ENCODE data around the gene PARD3.

PARD3 gene

GRCh38 chr10:34627331-34627730 lies 187.8 kb downstream of the PARD3 start:
- Histone ChIP-seq H3K9me3 (ENCODE audit: control extremely low read depth in 1 of 5, control insufficient read depth in 4 of 5, insufficient read depth in 2 of 5, low read depth in 1 of 5, low read length in 4 of 5) (no peaks in the 10 kb centered on the region), H3K4me3 (ENCODE audit: control insufficient read depth in 1 of 7, extremely low read depth in 1 of 7, insufficient read depth in 4 of 7, low read depth in 2 of 7, low read length in 6 of 7) (no peak overlapping the region), H3K4me1 (ENCODE audit: control extremely low read depth in 1 of 4, control insufficient read depth in 4 of 4, insufficient read depth in 4 of 4, low read length in 3 of 4) (no peaks in the 10 kb centered on the region), H3K36me3 (ENCODE audit: control insufficient read depth in 4 of 4, insufficient read depth in 4 of 4, low read length in 3 of 4) (no peaks in the 10 kb centered on the region), H3K27me3 (replicated peaks in 2 of 5; ENCODE audit: control insufficient read depth in 4 of 5, insufficient read depth in 5 of 5, low read length in 4 of 5) (no peaks in the 10 kb centered on the region), H3K27ac (ENCODE audit: insufficient read depth in 1 of 2, low read depth in 1 of 2, low read length in 2 of 2, poor library complexity in 1 of 2, severe bottlenecking in 2 of 2) (no peak overlapping the region)
- CTCF ChIA-PET = no interaction called here
- POLR2A ChIA-PET = no interaction called here
- DNase-seq = peak in 1 of 3 donors; percentile 11
- WGBS (ENCODE audit: insufficient coverage) = 91% methylated on average over 5 of the region's 6 CpGs

GRCh38 chr10:34626158-34626880 lies 188.8 kb downstream of the PARD3 start:
- 87% methylated on average over 3 of the region's 3 CpGs for WGBS (ENCODE audit: insufficient coverage)
- no peak overlapping the region for H3K4me3 ChIP-seq (ENCODE audit: control insufficient read depth in 1 of 7, extremely low read depth in 1 of 7, insufficient read depth in 4 of 7, low read depth in 2 of 7, low read length in 6 of 7)
- H3K9me3 ChIP-seq (ENCODE audit: control extremely low read depth in 1 of 5, control insufficient read depth in 4 of 5, insufficient read depth in 2 of 5, low read depth in 1 of 5, low read length in 4 of 5) = no peaks in the 10 kb centered on the region
- POLR2A ChIA-PET = no interaction called here
- H3K27me3 ChIP-seq (replicated peaks in 2 of 5; ENCODE audit: control insufficient read depth in 4 of 5, insufficient read depth in 5 of 5, low read length in 4 of 5) = no peaks in the 10 kb centered on the region
- H3K4me1 ChIP-seq (ENCODE audit: control extremely low read depth in 1 of 4, control insufficient read depth in 4 of 4, insufficient read depth in 4 of 4, low read length in 3 of 4) = no peaks in the 10 kb centered on the region
- H3K27ac ChIP-seq (ENCODE audit: insufficient read depth in 1 of 2, low read depth in 1 of 2, low read length in 2 of 2, poor library complexity in 1 of 2, severe bottlenecking in 2 of 2) = no peak overlapping the region
- H3K36me3 ChIP-seq (ENCODE audit: control insufficient read depth in 4 of 4, insufficient read depth in 4 of 4, low read length in 3 of 4) = no peaks in the 10 kb centered on the region
- CTCF ChIA-PET = no interaction called here
- DNase-seq = no peak

GRCh38 chr10:34624323-34625153 lies 190.6 kb downstream of the PARD3 start:
- WGBS (ENCODE audit: insufficient coverage) = 92% methylated on average over 12 of the region's 12 CpGs
- Histone ChIP-seq H3K4me1 (ENCODE audit: control extremely low read depth in 1 of 4, control insufficient read depth in 4 of 4, insufficient read depth in 4 of 4, low read length in 3 of 4) (no peaks in the 10 kb centered on the region), H3K27ac (ENCODE audit: insufficient read depth in 1 of 2, low read depth in 1 of 2, low read length in 2 of 2, poor library complexity in 1 of 2, severe bottlenecking in 2 of 2) (no peak overlapping the region), H3K4me3 (ENCODE audit: control insufficient read depth in 1 of 7, extremely low read depth in 1 of 7, insufficient read depth in 4 of 7, low read depth in 2 of 7, low read length in 6 of 7) (no peak overlapping the region), H3K36me3 (ENCODE audit: control insufficient read depth in 4 of 4, insufficient read depth in 4 of 4, low read length in 3 of 4) (no peaks in the 10 kb centered on the region), H3K9me3 (ENCODE audit: control extremely low read depth in 1 of 5, control insufficient read depth in 4 of 5, insufficient read depth in 2 of 5, low read depth in 1 of 5, low read length in 4 of 5) (no peaks in the 10 kb centered on the region), H3K27me3 (replicated peaks in 2 of 5; ENCODE audit: control insufficient read depth in 4 of 5, insufficient read depth in 5 of 5, low read length in 4 of 5) (no peaks in the 10 kb centered on the region)
- CTCF ChIA-PET = interaction anchor here (1.6 kb wide), 1 partner anchor 14 kb away, joined by 6 read pairs; no protein-coding TSS in a partner anchor
- POLR2A ChIA-PET = no interaction called here
- no peak for DNase-seq

GRCh38 chr10:34622945-34623344 lies 192.2 kb downstream of the PARD3 start:
- Histone ChIP-seq H3K27ac (ENCODE audit: insufficient read depth in 1 of 2, low read depth in 1 of 2, low read length in 2 of 2, poor library complexity in 1 of 2, severe bottlenecking in 2 of 2) (no peak overlapping the region), H3K4me1 (ENCODE audit: control extremely low read depth in 1 of 4, control insufficient read depth in 4 of 4, insufficient read depth in 4 of 4, low read length in 3 of 4) (no peaks in the 10 kb centered on the region), H3K4me3 (ENCODE audit: control insufficient read depth in 1 of 7, extremely low read depth in 1 of 7, insufficient read depth in 4 of 7, low read depth in 2 of 7, low read length in 6 of 7) (no peak overlapping the region), H3K9me3 (ENCODE audit: control extremely low read depth in 1 of 5, control insufficient read depth in 4 of 5, insufficient read depth in 2 of 5, low read depth in 1 of 5, low read length in 4 of 5) (no peaks in the 10 kb centered on the region), H3K36me3 (ENCODE audit: control insufficient read depth in 4 of 4, insufficient read depth in 4 of 4, low read length in 3 of 4) (no peaks in the 10 kb centered on the region), H3K27me3 (replicated peaks in 2 of 5; ENCODE audit: control insufficient read depth in 4 of 5, insufficient read depth in 5 of 5, low read length in 4 of 5) (no peaks in the 10 kb centered on the region)
- WGBS (ENCODE audit: insufficient coverage) = 100% methylated on average over 1 of the region's 4 CpGs
- POLR2A ChIA-PET = no interaction called here
- CTCF ChIA-PET = interaction anchor here (1.5 kb wide), 1 partner anchor 14 kb away, joined by 4 read pairs; no protein-coding TSS in a partner anchor
- no peak for DNase-seq

GRCh38 chr10:34618611-34619010 lies 196.5 kb downstream of the PARD3 start:
- ChIA-PET CTCF (interaction anchor here (0.6 to 0.8 kb wide), 2 partner anchors 9 to 122 kb away, joined by 3 read pairs; no protein-coding TSS in a partner anchor), POLR2A (interaction anchor here (0.5 kb wide), 1 partner anchor 12 kb away, joined by 3 read pairs; no protein-coding TSS in a partner anchor)
- H3K27me3 ChIP-seq (replicated peaks in 2 of 5; ENCODE audit: control insufficient read depth in 4 of 5, insufficient read depth in 5 of 5, low read length in 4 of 5) = no peaks in the 10 kb centered on the region
- H3K4me1 ChIP-seq (ENCODE audit: control extremely low read depth in 1 of 4, control insufficient read depth in 4 of 4, insufficient read depth in 4 of 4, low read length in 3 of 4) = no peaks in the 10 kb centered on the region
- H3K36me3 ChIP-seq (ENCODE audit: control insufficient read depth in 4 of 4, insufficient read depth in 4 of 4, low read length in 3 of 4) = no peaks in the 10 kb centered on the region
- no peak overlapping the region for H3K4me3 ChIP-seq (ENCODE audit: control insufficient read depth in 1 of 7, extremely low read depth in 1 of 7, insufficient read depth in 4 of 7, low read depth in 2 of 7, low read length in 6 of 7)
- H3K27ac ChIP-seq (ENCODE audit: insufficient read depth in 1 of 2, low read depth in 1 of 2, low read length in 2 of 2, poor library complexity in 1 of 2, severe bottlenecking in 2 of 2) = no peak overlapping the region
- no peaks in the 10 kb centered on the region for H3K9me3 ChIP-seq (ENCODE audit: control extremely low read depth in 1 of 5, control insufficient read depth in 4 of 5, insufficient read depth in 2 of 5, low read depth in 1 of 5, low read length in 4 of 5)
- 89% methylated on average over 2 of the region's 2 CpGs for whole genome bisulfite sequencing (ENCODE audit: insufficient coverage)
- no peak for DNase-seq

- DNase-seq = no peak
- Histone ChIP-seq H3K4me1 (ENCODE audit: control extremely low read depth in 1 of 4, control insufficient read depth in 4 of 4, insufficient read depth in 4 of 4, low read length in 3 of 4) (no peaks in the 10 kb centered on the region), H3K9me3 (ENCODE audit: control extremely low read depth in 1 of 5, control insufficient read depth in 4 of 5, insufficient read depth in 2 of 5, low read depth in 1 of 5, low read length in 4 of 5) (no peaks in the 10 kb centered on the region), H3K27ac (ENCODE audit: insufficient read depth in 1 of 2, low read depth in 1 of 2, low read length in 2 of 2, poor library complexity in 1 of 2, severe bottlenecking in 2 of 2) (no peak overlapping the region), H3K4me3 (ENCODE audit: control insufficient read depth in 1 of 7, extremely low read depth in 1 of 7, insufficient read depth in 4 of 7, low read depth in 2 of 7, low read length in 6 of 7) (no peak overlapping the region), H3K27me3 (replicated peaks in 2 of 5; ENCODE audit: control insufficient read depth in 4 of 5, insufficient read depth in 5 of 5, low read length in 4 of 5) (no peaks in the 10 kb centered on the region), H3K36me3 (ENCODE audit: control insufficient read depth in 4 of 4, insufficient read depth in 4 of 4, low read length in 3 of 4) (no peaks in the 10 kb centered on the region)
- no CpG with 5 or more reads among the region's 3 CpGs for WGBS (ENCODE audit: insufficient coverage)
- CTCF ChIA-PET = interaction anchor here (0.6 kb wide), 1 partner anchor 222 kb away, joined by 3 read pairs; no protein-coding TSS in a partner anchor
- POLR2A ChIA-PET = no interaction called here
Observed at GRCh38 chr10:34615770-34616169, 199.3 kb downstream of the PARD3 start.

GRCh38 chr10:34613491-34613890 lies 201.6 kb downstream of the PARD3 start:
- CTCF ChIA-PET = interaction anchor here (1.7 kb wide), 1 partner anchor 24 kb away, joined by 6 read pairs; no protein-coding TSS in a partner anchor
- Histone ChIP-seq H3K36me3 (ENCODE audit: control insufficient read depth in 4 of 4, insufficient read depth in 4 of 4, low read length in 3 of 4) (no peaks in the 10 kb centered on the region), H3K9me3 (ENCODE audit: control extremely low read depth in 1 of 5, control insufficient read depth in 4 of 5, insufficient read depth in 2 of 5, low read depth in 1 of 5, low read length in 4 of 5) (no peaks in the 10 kb centered on the region), H3K27ac (ENCODE audit: insufficient read depth in 1 of 2, low read depth in 1 of 2, low read length in 2 of 2, poor library complexity in 1 of 2, severe bottlenecking in 2 of 2) (no peak overlapping the region), H3K4me3 (ENCODE audit: control insufficient read depth in 1 of 7, extremely low read depth in 1 of 7, insufficient read depth in 4 of 7, low read depth in 2 of 7, low read length in 6 of 7) (no peak overlapping the region), H3K4me1 (ENCODE audit: control extremely low read depth in 1 of 4, control insufficient read depth in 4 of 4, insufficient read depth in 4 of 4, low read length in 3 of 4) (no peaks in the 10 kb centered on the region), H3K27me3 (replicated peaks in 2 of 5; ENCODE audit: control insufficient read depth in 4 of 5, insufficient read depth in 5 of 5, low read length in 4 of 5) (no peaks in the 10 kb centered on the region)
- POLR2A ChIA-PET = no interaction called here
- DNase-seq = no peak
- WGBS (ENCODE audit: insufficient coverage) = no CpG with 5 or more reads among the region's 3 CpGs
